ENCODE measurements around the gene LONRF2.

DNA sequence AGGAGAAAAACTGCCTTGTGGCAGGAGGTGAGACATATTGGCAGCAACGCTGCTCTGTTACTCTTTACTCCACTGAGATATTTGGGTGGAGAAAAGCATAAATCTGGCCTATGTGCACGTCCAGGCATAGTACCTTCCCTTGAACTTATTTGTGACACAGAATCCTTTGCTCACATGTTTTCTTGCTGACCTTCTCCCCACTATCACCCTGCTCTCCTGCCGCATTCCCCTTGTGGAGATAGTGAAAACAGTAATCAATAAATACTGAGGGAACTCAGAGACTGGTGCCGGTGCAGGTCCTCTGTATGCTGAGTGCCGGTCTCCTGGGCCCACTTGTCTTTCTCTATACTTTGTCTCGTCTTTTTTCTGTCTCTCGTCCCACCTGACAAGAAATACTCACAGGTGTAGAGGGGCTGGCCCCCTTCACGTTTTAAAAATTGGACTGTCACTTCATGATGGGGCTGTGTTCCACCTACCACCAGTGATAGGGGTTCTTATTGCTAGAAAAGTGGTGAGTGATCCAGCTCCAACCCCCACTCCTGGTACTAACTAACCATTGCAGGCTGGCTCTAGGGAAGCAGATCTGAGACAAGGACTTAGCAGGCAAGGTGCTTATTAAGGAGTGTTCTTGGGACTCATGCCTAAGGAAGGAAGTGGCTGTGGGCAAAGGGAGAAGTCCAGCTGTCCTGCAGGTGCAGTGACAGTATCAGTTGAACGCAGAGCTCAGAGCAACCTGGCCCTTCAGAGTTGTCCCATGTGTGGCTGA, 51.7 kb downstream of the LONRF2 start:
- TF ChIP-seq, protein P1, sequence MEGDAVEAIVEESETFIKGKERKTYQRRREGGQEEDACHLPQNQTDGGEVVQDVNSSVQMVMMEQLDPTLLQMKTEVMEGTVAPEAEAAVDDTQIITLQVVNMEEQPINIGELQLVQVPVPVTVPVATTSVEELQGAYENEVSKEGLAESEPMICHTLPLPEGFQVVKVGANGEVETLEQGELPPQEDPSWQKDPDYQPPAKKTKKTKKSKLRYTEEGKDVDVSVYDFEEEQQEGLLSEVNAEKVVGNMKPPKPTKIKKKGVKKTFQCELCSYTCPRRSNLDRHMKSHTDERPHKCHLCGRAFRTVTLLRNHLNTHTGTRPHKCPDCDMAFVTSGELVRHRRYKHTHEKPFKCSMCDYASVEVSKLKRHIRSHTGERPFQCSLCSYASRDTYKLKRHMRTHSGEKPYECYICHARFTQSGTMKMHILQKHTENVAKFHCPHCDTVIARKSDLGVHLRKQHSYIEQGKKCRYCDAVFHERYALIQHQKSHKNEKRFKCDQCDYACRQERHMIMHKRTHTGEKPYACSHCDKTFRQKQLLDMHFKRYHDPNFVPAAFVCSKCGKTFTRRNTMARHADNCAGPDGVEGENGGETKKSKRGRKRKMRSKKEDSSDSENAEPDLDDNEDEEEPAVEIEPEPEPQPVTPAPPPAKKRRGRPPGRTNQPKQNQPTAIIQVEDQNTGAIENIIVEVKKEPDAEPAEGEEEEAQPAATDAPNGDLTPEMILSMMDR (IDR thresholded peaks at IDR 0.05; ENCODE audit: low read depth, low read length) = no peak
- TF ChIP-seq EZH2phosphoT487 (IDR thresholded peaks at IDR 0.05; ENCODE audit: low read depth) = no peak

Data from OCI-LY3 (cell line).